NCI-H2171 (cell line): ENCODE data around the gene SETBP1.

Source experiments
- DNase-seq: peaks from one replicate; lab custom pipeline; 2025; lab: John Stamatoyannopoulos, UW

The SETBP1 gene

DNA sequence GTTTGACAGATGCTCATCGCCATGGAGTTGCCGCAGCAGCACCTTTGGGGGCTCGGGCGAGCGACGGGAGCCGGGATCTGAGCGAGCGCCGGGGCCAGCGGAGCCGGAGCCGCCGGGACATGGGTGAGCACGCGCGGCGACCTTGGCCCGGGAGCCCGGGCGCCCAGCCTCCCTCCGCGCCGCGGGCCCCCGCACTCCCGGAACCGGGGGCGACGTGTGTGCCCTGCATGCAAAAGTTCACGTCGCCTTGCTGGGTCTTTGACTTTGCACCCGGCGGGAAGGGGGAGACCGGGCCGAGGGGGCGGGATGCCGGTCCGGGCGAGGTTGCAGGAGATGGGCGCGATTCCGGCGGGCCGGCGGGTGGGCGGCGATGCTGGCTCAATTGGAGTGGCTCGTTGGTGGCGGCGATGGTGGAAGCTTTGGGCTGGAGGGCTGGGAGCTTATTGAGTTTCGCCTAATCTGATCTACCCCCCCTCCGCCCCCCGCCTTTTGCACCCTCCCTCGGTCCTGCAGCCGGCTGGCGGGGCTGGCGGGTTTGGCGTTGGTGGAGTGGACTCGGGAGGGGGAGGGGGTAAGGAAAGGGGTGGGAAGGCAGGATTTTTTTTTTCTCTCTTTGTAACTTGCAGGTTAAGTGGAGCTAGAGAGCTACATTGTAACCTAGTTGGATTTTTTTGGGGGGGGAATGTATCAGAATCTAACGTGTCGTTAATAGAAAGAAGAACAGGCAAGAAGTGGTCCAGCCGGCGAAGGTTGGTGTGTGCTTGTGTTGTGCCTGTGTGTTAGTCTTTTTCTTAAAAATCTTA, at the start of gene SETBP1:
SETBP1 (plus strand) TSS at position 616 of the 803 bp plus-strand sequence. CDS start 20,459 bp downstream, outside the sequence.
- DNase-seq: peak; percentile 81

DNA sequence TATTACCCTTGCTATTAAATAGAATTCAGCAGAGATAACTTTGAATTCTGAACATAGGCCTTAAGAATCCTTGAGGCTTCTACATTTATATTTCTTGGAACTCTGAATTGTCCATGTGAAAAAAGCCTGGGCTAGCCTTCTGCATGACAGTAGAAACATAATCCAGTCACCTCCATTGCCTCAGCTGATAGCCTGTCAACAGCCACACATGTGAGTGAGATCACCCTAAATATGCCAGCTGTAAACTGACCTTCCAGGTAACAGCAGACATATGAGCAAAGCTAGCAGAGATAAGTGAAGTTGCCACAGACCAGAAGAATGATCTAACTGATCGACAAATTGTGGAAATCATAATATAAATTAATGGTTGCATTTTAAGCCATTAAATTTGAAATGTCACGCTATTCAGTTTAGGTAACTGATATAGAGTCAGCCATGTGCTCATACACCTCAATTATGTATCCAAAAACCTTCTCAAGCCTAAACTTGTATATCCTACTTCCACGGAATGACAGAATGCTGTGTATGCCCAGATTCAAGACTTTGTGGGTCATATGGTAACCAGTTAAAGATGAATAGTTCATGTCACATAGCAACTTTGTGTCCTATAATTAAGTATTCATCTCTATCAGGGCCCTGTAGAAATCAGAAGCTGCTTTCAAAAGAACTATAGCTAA, 48.1 kb upstream of the SETBP1 start:
- DNase-seq: no peak

DNA sequence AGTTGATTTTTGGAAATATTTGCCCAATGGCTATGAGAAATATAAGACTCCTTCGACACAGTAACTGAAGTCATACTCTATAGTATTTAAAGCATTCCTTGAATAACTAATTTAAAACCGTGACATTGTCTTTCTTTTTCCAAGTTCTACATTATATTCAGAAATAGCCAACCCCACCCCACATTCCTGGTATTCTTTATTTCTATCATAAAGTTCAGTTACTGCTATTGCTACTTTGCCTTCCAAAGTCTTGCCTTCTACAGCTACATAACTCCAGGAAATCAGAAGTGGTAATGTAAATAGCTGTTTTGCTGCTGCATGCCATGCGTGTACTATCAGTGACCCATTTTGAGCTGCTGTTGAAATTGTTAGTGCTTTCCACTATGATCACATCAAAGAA, 45.1 kb upstream of the SETBP1 start:
- DNase-seq: no peak

DNA sequence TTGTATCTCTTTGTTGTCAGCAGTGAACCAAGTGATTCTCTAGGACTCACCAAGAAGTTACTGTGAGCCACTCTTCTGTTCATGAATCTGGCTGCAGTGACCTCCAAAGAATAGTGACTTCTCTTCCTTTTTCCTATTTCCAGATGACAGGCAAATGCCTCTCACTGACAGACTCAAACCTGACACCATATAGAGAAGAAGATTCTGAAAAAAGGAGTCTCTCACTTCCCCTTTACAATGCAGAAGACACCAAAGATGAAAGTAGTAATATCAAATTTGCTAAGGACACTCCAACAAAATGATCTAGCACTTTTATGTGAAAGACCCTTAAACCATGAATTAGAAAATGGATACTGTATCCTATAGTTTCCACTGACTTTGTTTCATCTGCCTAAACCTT, 44.4 kb upstream of the SETBP1 start:
- DNase-seq: no peak

GRCh38 chr18:44637210-44638033, 43.3 kb upstream of the SETBP1 start:
- DNase-seq: no peak

DNA sequence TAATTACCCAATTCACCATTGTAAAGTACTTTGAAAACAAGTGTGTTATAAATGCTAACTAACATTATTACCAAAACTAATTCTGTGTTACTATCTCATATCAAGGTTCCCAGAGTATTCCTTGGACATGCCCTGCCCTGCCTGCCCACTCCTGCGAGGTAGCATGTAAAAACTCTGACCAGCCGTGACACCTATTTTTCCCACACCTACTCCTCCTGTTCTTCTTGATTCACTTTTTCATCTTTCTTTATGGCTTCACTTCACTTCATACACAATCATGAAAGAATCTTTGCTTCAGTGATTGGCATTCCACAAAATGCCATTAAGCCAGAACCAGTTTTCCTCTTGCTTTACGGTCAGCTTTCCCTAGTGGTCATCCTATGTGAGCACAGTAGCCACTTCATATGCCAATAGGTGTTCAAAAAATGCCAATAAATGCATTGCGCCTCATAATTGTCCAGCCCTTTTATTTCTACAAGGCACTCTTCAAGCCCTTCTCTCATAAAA, 42.6 kb upstream of the SETBP1 start:
- DNase-seq: no peak

DNA sequence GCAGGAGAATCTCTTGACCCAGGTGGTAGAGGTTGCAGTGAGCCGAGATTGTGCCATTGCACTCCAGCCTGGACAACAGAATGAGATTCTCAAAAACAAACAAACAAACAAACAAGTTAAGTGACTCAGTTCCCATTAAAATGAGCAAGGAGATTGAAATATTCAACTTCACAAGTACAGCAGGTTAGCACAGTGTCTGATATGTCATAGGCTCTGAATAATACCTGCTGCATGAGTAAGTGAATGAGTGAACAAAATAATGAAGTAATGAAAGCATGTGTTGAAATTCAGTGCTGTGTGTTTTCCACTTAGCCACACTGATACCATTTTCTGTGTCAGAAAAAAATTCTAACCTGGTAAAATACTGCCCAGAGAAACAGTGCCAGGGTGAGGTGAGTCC, 41.9 kb upstream of the SETBP1 start:
- no peak for DNase-seq

DNA sequence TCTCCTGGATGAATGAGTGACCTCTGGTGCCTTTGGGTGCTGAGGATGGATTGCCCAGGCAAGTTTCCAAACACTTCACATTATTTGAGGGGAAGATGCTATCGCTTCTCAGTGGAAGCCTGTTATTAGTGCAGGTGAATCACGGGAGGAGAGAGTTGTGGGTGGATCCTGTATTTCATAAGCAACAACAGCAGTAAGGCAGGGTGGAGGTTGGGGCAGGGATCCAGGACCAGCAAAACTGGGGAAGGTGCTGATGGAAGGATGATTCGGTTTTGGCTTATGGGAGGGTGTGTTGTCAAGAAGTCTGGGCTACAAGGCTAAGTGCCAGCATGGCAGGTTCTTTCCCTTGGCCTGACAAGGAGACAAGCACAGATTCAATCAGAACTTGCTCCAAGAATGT, 37.7 kb upstream of the SETBP1 start:
- DNase-seq: no peak

DNA sequence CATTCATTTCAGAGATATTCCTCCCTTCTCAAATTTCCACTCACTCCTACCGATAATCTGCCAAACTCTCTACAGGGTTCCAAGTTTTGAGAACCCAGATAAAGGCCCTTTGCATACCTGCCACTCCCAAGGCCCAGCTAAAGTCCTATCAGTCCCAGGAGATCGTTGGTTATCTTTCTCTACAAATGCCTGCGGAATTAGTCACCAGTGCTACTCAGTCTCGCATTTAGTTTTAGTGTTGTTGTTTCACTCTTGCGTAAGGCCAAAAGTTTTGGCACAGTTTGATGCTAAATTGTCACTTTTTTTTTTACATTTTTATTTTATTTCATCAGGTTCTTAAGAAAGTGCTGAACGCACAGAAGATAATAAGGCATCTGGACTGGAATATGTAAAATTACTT, 29.2 kb upstream of the SETBP1 start:
- no peak for DNase-seq

DNA sequence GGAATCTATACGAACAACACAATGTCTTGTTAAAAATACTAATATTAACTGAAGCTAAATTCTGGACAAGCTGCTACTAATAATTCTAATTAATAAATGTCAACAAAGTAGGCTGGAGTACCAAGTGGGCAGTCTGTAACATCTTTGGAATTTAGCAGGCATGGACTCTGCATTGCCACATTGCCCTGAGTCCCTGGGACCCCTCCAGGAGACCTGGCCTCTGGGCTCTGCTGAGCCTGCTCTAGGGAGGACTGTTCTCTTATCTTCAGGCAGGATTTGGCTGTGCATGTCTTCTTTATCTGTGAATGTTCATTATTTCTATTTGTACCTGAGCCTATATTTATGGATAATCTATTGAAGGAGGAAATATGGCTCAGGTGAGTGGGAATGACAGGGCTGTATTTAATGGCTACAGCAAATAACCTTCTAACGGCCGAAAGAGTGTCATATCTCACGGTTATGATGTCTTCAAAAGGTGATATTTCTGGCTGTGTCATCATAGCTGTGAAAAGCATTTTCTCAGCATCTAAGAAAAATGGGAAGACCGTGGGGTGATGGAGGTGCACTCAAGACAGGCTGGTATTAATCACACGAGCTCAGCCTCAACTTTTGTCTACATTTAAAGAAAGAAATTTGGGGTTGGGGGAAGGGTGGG, 28.6 kb upstream of the SETBP1 start:
- DNase-seq: no peak

DNA sequence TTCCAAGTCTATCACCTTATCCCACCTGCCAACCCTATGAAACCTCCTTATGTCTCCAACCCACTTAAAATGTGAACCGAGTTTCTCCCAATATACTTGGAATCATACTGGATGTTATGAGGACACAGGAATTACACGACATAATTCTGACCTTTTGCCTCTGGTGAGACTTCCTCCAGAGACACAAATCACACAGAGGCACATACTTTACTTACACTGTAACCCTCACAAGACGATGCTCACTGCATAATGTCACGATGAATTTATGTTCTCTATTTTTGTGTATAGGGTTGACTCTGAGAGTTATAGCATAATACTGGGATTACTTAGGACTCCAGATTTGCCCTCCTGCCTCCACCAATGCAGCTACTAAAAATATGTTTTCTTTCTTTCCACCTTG, 28.0 kb upstream of the SETBP1 start:
- DNase-seq: no peak

DNA sequence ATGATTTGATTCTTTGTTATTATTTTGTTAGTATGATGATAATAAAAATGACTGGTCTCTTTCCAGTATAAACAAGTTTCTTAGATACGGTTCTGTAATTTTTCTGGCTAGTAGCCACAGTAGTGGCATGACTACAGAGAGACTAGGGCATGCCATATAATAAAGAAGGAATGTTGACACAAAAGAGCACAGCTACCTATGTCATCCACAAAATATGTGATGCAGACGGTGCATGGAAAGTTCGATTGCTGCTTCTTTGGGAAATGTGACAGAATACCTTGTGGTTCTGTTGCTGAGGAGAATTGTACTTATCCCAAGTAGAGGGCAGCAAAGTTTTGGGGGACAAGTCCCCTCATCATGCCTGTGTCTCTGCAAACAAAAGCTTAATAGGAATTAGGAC, 26.1 kb upstream of the SETBP1 start:
- DNase-seq: no peak

DNA sequence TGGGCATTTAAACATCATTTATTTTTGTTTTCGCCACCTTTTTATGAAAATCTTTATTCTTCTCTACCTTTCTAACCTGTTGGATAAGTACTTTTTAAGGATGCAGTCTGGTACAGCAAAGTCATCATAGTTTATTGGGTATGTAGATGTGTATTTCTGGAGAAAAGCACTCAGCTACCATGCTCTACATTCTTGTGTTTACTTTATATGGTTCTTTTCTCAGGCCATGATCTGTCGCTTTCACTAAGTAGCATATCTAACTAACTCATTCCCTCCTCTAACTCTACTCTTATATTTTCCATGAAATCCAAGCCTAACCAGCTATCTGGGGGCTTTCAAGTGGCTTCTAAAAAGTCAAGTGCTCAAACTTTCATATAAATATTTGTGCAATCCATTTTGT, 25.3 kb upstream of the SETBP1 start:
- no peak for DNase-seq

DNA sequence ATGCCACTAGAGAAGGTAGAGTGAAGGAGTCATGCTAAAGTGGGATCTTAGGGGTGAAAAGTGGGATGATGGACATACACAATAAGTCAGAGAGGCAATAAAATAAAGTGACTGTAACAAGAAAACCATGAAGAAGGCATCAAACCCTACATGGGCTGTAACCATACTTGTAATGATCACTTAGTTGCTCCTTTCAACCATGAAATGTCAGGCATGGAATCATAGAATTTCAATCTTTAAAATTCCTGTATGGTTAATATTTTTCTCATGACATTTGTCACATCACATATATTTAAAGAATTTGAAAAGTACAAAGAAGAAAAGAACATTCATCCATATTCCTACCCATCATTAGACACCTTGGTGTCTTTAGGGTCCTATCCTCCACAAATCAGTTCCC, 20.9 kb upstream of the SETBP1 start:
- DNase-seq: no peak

DNA sequence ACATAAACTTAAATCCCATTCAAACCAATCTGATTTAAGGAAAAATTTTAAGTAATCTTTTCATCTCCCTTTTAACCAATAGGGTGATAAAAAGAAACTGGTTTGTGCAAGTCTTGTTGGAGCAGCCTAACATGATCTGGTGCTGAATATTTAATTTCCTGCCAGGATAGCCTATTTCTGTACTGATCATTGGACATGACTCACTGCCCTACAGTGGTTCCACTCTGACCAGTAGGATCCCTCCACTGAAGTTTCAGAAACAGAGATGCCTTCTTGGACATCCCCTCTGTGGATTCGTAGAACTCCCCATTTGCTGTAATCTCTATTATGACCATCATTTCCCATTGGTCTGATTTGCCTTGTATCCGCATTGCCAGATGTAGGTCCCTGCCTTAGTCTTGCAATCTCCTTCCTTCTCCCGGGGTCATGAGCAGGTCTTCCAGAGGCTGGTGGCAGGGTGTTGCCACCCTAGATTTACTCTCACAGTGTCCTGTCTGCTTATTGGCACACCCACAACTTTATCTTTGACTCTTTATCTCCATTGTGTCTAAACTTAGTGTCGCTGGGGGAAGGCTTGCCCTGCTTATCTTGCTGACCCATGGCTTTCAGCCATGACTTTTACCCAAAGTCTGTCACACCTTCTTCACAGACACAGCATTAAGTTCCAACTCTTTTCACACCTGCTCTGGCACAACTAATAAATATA, 12.3 kb upstream of the SETBP1 start:
- DNase-seq: no peak

- DNase-seq: no peak
These were observed 8.8 kb upstream of the SETBP1 start for GRCh38 chr18:44671914-44672313.

- no peak for DNase-seq
These were observed 8.2 kb upstream of the SETBP1 start for GRCh38 chr18:44672506-44672905.

- DNase-seq: no peak
These were observed 7.3 kb upstream of the SETBP1 start for GRCh38 chr18:44673256-44673880.

DNA sequence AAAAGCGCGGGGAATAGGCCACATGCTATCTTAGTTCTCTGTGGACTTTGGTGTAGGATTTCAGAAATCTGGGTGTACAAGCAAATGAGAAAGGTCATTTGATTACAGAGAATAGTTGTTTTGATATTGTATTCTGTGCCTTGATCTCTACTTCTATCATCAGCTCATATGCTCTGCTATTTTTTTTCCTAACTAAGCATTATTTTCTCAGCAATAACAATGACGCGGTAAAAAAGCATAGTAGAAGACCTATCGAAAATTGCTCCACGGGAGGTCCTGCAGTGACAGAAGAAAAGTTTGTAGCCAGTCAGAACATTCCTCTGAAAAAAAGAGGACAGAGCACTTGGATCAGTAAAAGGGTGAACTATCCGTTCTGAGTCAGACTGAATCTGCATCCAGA, 2.8 kb upstream of the SETBP1 start:
- no peak for DNase-seq

DNA sequence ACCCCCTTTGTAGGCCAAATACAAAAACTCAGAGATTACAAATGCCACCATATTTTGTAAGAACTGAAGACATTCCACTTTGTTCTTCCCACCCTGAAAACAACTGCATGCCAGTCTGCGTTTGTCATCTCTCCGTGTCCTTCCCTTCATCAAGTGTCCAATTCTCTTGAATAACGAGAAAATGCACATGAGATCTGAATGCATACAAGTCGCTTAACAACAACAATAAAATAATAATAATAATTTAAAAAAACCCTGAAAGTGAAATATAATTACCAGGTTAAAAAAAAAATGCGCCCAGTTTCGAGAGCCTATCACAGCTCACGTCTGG, 2.0 kb upstream of the SETBP1 start:
- no peak for DNase-seq
